HepG2 (cell line): ENCODE results near the gene PISD. TPM values are rescaled to one million over a fixed set of nuclear protein-coding genes. Genes with fewer than 3 reads are reported as not detected.
A peak's percentile ranks its signal among the peaks of the same experiment; 100 is the strongest.

Experiments
- ATAC-seq: fragments of 200-7000 bp; cut with Tn5 transposase; 3 replicates; pipeline ENCODE4 v1.9.1; 2020; ENCODE audit warnings: mild to moderate bottlenecking, moderate library complexity
- BruUV-seq: library from RNA; stranded (reverse); fragments of 400-500 nt; replicated peaks from 2 replicates; lab custom pipeline; 2021; lab: Mats Ljungman, UMichigan
- CTCF ChIA-PET: fragments of 300-600 bp; formaldehyde crosslinking; extraction: SDS; loops from one replicate; lab custom pipeline; 2021; ENCODE audit warnings: low total read pairs, inconsistent platforms, low intra/inter-chr PET ratio; lab: Yijun Ruan, JAX
- POLR2A ChIA-PET: fragments of 350-600 bp; sonication (Branson Sonifier 250); formaldehyde crosslinking; loops from one replicate; lab custom pipeline; 2020; ENCODE audit warnings: antibody characterized with exemption, inconsistent platforms; lab: Yijun Ruan, JAX
- DNase-seq: peaks from one replicate; pipeline ENCODE4 v3.0.0-alpha.2; 2015; ENCODE audit warnings: low spot score
- FAIRE-seq: peaks from 3 replicates; lab custom pipeline; 2011; peaks lifted over from hg19 to GRCh38; lab: Jason Lieb, UNC
- H2AFZ ChIP-seq: one replicate; pipeline ENCODE4 v1.6.1; 2011; ENCODE audit warnings: low read length, inconsistent platforms
- H3K27ac ChIP-seq: fragments of 300-600 bp; 3 replicates; pipeline ENCODE4 v1.8.0; 2011; ENCODE audit warnings: mixed run types, mild to moderate bottlenecking, mixed read lengths, low read length, inconsistent platforms; ENCODE audit not compliant: insufficient read depth; ENCODE audit errors: extremely low read length
- H3K27me3 ChIP-seq, 2 experiments: fragments of 200-600 bp in 1 of 2; 2 replicates in 1 of 2; 3 replicates in 1 of 2; pipeline versions ENCODE4 v1.6.0 to v1.8.0; 2011; ENCODE audit warnings: low read length in 2 of 2, mild to moderate bottlenecking in 2 of 2, moderate library complexity in 2 of 2, inconsistent platforms in 1 of 2; ENCODE audit not compliant: insufficient read depth in 2 of 2, control insufficient read depth in 1 of 2
- H3K36me3 ChIP-seq, 2 experiments: fragments of 200-600 bp in 1 of 2; replicated peaks in 1 of 2; 2 replicates in 1 of 2; 3 replicates in 1 of 2; pipeline versions ENCODE4 v1.5.1 to v1.8.0; 2011; ENCODE audit warnings: low read length in 2 of 2, inconsistent platforms in 1 of 2; ENCODE audit not compliant: insufficient read depth in 2 of 2, control insufficient read depth in 1 of 2
- H3K4me1 ChIP-seq: 2 replicates; pipeline ENCODE4 v1.5.1; 2012; ENCODE audit warnings: low read length, inconsistent platforms; ENCODE audit not compliant: insufficient read depth
- H3K4me2 ChIP-seq: 2 replicates; pipeline ENCODE4 v1.6.0; 2011; ENCODE audit warnings: low read depth, low read length, inconsistent platforms
- H3K4me3 ChIP-seq, 3 experiments: fragments of 200-600 bp in 1 of 3; sonication (generic), shearing (Covaris generic) in 1 of 3; replicated peaks in 1 of 3; 2 replicates each; pipeline ENCODE4 v1.5.1; 2011 to 2016; ENCODE audit warnings: low read length in 3 of 3, inconsistent platforms in 2 of 3, low read depth in 2 of 3, mild to moderate bottlenecking in 2 of 3, control low read depth in 1 of 3, mixed read lengths in 1 of 3; ENCODE audit not compliant: insufficient read depth in 1 of 3
- H3K79me2 ChIP-seq: one replicate; pipeline ENCODE4 v1.6.1; 2011; ENCODE audit warnings: low read length, inconsistent platforms; ENCODE audit not compliant: insufficient read depth
- H3K9ac ChIP-seq: 2 replicates; pipeline ENCODE4 v1.6.0; 2011; ENCODE audit warnings: mild to moderate bottlenecking, low read depth, low read length, inconsistent platforms; ENCODE audit not compliant: insufficient read depth
- H3K9me3 ChIP-seq: 2 replicates; pipeline ENCODE4 v1.5.1; 2012; ENCODE audit warnings: mild to moderate bottlenecking, low read length
- H4K20me1 ChIP-seq: 2 replicates; pipeline ENCODE4 v1.6.0; 2011; ENCODE audit warnings: inconsistent platforms, mild to moderate bottlenecking, low read length, moderate library complexity; ENCODE audit not compliant: insufficient read depth
- AGO2 ChIP-seq: fragments of 200-400 bp; formaldehyde crosslinking; optimal IDR thresholded peaks from 2 replicates; pipeline ENCODE3; 2017; ENCODE audit warnings: mild to moderate bottlenecking, low read depth, low read length, moderate library complexity
- RFXANK ChIP-seq: IDR thresholded peaks from 2 replicates; pipeline ENCODE4 v1.6.1; 2016
- ZNF414 ChIP-seq: sonication (generic); formaldehyde crosslinking; IDR thresholded peaks from 2 replicates; pipeline ENCODE4 v1.5.0; 2020; ENCODE audit warnings: missing genetic modification reagents
- WGBS: methylation state at CpG from one replicate; pipeline ENCODE4 v1.1.6; 2017; ENCODE audit warnings: low lambda C conversion rate; 5-methylcytosine and 5-hydroxymethylcytosine counted together
- in situ Hi-C: cut with HindIII; loops from 2 replicates; pipeline ENCODE4 v1.10.0; 2017; ENCODE audit warnings: low pct_unique_long_range_greater_than_20kb; ENCODE audit not compliant: extremely low pct_ligation_motif_present
- intact Hi-C: fragments of 100-400 bp; cut with micrococcal nuclease; formaldehyde crosslinking; loops from one replicate; pipeline ENCODE4 v1.10.0; 2022; ENCODE audit not compliant: unreplicated experiment
- polyA plus RNA-seq, 8 experiments: library from polyadenylated mRNA; depleted of rRNA in 3 of 8; stranded (reverse) in 7 of 8; unstranded in 1 of 8; fragments of >200 nt; fragmentation: Illumina TruSeq in 4 of 8; extraction: Trizol in 4 of 8; gene quantifications; 2 replicates each; pipeline versions ENCODE4 v1.2.1 to v1.2.3, GENCODE V29; 2011 to 2016; ENCODE audit warnings: low read depth in 4 of 8, missing spikeins in 1 of 8, mixed read lengths in 1 of 8; ENCODE audit not compliant: insufficient read depth in 1 of 8
- total RNA-seq, 5 experiments: library from RNA; depleted of rRNA; stranded (reverse); fragments of >200 nt; fragmentation: Illumina TruSeq; extraction: Trizol; gene quantifications; 2 replicates each; pipeline ENCODE4 v1.2.3, GENCODE V29; 2016; ENCODE audit warnings: low read depth in 1 of 5
- TF ChIP-seq, protein P1 (sequence below): IDR thresholded peaks from 2 replicates; pipeline ENCODE4 v1.6.1; 2016; ENCODE audit warnings: missing compliant biosample characterization, missing genetic modification reagents, borderline replicate concordance
- TF ChIP-seq, protein P2 (sequence below): sonication (generic); formaldehyde crosslinking; IDR thresholded peaks from 2 replicates; pipeline ENCODE4 v1.4.0; 2020; ENCODE audit warnings: missing genetic modification reagents

PISD gene
- total and polyA plus RNA-seq, 2 of the 13 experiments (the other 11 are each of a cell fraction or from before 2014, with no cell fraction given), result 30.1 to 47.7 TPM

DNA sequence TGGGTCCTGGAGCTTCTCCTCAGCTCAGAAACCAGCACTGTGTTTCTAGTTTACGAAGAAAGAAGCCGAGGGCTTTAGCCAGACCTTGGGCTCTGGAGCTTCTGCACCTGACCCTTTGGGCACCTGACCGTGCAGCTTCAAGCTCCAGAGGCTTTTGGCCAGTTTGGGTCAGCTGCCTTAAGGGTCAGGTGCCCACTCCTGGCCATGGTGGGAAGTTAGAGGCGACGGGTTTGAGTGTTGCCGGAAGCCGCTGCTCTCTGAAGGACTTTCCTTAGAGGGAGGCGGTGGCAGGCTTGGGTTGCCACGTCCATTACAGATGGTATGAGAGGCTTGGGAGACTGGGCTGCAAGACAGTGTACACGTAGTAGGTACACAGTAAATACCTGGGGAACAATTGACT lies 52.3 kb downstream of the PISD start:
- Histone ChIP-seq H3K36me3 (peaks cover 18 to 34% of the 10 kb centered on the region in 2 experiments; a peak in 4 of 5 replicates), H3K27me3 (no peaks in the 10 kb centered on the region), H3K4me3 (no peak overlapping the region), H3K9me3 (no peaks in the 10 kb centered on the region), H3K9ac (no peak overlapping the region), H3K4me2 (no peak overlapping the region), H3K27ac (no peak overlapping the region), H3K4me1 (peaks cover 26% of the 10 kb centered on the region), H4K20me1 (no peaks in the 10 kb centered on the region), H3K79me2 (no peaks in the 10 kb centered on the region), H2AFZ (no peak overlapping the region)
- ChIA-PET CTCF (no interaction called here), POLR2A (no interaction called here)
- ATAC-seq (no peak), DNase-seq (no peak), FAIRE-seq (no peak)
- 97% methylated on average over 9 of the region's 10 CpGs for WGBS
- no TSS peak for BruUV-seq
- intact Hi-C loops, result no loop called here
- TF ChIP-seq RFXANK (CRISPR knock-in tag) (no peak), ZNF414 (CRISPR knock-in tag) (no peak)
- TF ChIP-seq, protein P1, sequence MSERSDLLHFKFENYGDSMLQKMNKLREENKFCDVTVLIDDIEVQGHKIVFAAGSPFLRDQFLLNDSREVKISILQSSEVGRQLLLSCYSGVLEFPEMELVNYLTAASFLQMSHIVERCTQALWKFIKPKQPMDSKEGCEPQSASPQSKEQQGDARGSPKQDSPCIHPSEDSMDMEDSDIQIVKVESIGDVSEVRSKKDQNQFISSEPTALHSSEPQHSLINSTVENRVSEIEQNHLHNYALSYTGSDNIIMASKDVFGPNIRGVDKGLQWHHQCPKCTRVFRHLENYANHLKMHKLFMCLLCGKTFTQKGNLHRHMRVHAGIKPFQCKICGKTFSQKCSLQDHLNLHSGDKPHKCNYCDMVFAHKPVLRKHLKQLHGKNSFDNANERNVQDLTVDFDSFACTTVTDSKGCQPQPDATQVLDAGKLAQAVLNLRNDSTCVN (CRISPR knock-in tag), result no peak
- in situ Hi-C loops, result loop anchor here (5.0 kb wide), 1 partner anchor 47 kb away; no protein-coding TSS in a partner anchor

DNA sequence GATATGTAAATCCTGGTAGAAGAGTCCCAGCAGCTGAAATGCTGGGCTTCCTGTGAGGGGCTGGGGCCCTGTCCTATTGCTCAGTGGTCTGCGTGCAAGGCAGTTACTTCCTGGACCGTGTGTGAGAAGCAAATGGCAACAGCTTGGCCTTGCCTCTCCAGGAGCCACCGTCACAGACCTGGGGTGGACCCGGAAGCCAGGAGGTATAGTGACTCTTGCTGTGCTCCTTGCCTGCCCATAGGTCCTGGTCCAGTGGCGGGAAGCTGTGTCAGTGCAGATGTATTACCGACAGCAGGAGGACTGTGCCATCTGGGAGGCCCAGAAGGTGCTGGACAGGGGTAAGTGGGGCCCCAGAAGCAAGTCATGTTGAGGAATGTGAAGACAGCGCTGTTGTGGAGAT lies 54.3 kb downstream of the PISD start:
- no peak overlapping the region for H3K4me2 ChIP-seq
- intact Hi-C loops, result no loop called here
- no peak overlapping the region for H2AFZ ChIP-seq
- in situ Hi-C loops, result no loop called here
- 100% methylated on average over 3 of the region's 7 CpGs for WGBS
- no peak overlapping the region for H3K9ac ChIP-seq
- no peaks in the 10 kb centered on the region for H3K27me3 ChIP-seq
- POLR2A ChIA-PET, result no interaction called here
- ATAC-seq (no peak), DNase-seq (no peak), FAIRE-seq (no peak)
- BruUV-seq, result no TSS peak
- TF ChIP-seq, protein P2, sequence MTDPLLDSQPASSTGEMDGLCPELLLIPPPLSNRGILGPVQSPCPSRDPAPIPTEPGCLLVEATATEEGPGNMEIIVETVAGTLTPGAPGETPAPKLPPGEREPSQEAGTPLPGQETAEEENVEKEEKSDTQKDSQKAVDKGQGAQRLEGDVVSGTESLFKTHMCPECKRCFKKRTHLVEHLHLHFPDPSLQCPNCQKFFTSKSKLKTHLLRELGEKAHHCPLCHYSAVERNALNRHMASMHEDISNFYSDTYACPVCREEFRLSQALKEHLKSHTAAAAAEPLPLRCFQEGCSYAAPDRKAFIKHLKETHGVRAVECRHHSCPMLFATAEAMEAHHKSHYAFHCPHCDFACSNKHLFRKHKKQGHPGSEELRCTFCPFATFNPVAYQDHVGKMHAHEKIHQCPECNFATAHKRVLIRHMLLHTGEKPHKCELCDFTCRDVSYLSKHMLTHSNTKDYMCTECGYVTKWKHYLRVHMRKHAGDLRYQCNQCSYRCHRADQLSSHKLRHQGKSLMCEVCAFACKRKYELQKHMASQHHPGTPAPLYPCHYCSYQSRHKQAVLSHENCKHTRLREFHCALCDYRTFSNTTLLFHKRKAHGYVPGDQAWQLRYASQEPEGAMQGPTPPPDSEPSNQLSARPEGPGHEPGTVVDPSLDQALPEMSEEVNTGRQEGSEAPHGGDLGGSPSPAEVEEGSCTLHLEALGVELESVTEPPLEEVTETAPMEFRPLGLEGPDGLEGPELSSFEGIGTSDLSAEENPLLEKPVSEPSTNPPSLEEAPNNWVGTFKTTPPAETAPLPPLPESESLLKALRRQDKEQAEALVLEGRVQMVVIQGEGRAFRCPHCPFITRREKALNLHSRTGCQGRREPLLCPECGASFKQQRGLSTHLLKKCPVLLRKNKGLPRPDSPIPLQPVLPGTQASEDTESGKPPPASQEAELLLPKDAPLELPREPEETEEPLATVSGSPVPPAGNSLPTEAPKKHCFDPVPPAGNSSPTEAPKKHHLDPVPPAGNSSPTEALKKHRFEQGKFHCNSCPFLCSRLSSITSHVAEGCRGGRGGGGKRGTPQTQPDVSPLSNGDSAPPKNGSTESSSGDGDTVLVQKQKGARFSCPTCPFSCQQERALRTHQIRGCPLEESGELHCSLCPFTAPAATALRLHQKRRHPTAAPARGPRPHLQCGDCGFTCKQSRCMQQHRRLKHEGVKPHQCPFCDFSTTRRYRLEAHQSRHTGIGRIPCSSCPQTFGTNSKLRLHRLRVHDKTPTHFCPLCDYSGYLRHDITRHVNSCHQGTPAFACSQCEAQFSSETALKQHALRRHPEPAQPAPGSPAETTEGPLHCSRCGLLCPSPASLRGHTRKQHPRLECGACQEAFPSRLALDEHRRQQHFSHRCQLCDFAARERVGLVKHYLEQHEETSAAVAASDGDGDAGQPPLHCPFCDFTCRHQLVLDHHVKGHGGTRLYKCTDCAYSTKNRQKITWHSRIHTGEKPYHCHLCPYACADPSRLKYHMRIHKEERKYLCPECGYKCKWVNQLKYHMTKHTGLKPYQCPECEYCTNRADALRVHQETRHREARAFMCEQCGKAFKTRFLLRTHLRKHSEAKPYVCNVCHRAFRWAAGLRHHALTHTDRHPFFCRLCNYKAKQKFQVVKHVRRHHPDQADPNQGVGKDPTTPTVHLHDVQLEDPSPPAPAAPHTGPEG (CRISPR knock-in tag), result no peak
- peak; percentile 52 for TF ChIP-seq AGO2
- H3K4me3 ChIP-seq, result no peak overlapping the region
- no peaks in the 10 kb centered on the region for H4K20me1 ChIP-seq
- CTCF ChIA-PET, result no interaction called here
- no peak overlapping the region for H3K27ac ChIP-seq
- H3K9me3 ChIP-seq, result no peaks in the 10 kb centered on the region
- H3K79me2 ChIP-seq, result no peaks in the 10 kb centered on the region
- H3K36me3 ChIP-seq, result peaks cover 24 to 49% of the 10 kb centered on the region in 2 experiments; a peak in 4 of 5 replicates
- peaks cover 25% of the 10 kb centered on the region for H3K4me1 ChIP-seq
